Osteocyte (in vitro differentiated cells): ENCODE results near the gene PLEKHF1. TPM values are rescaled to one million over a fixed set of nuclear protein-coding genes. Genes with fewer than 3 reads are reported as not detected.
"Not testable (repeated sequence)": the region's sequence is repeated elsewhere in the genome, so short reads cannot be mapped to it uniquely, and the experiment has no call there.

ENCODE experiments used
- DNase-seq: peaks from one replicate; pipeline ENCODE4 v3.0.0; 2021; ENCODE audit warnings: mixed read lengths; ENCODE audit not compliant: unreplicated experiment; ENCODE audit errors: extremely low spot score
- H3K27ac Mint-ChIP-seq: one replicate; pipeline ENCODE4 v1.8.0; 2021; ENCODE audit warnings: mild to moderate bottlenecking, mixed read lengths; ENCODE audit not compliant: unreplicated experiment
- H3K27me3 Mint-ChIP-seq: one replicate; pipeline ENCODE4 v1.8.0; 2021; ENCODE audit warnings: mixed read lengths; ENCODE audit not compliant: unreplicated experiment
- H3K36me3 Mint-ChIP-seq: one replicate; pipeline ENCODE4 v1.8.0; 2021; ENCODE audit warnings: mixed read lengths; ENCODE audit not compliant: unreplicated experiment
- H3K4me1 Mint-ChIP-seq: one replicate; pipeline ENCODE4 v1.8.0; 2021; ENCODE audit warnings: mixed read lengths; ENCODE audit not compliant: unreplicated experiment
- H3K4me3 Mint-ChIP-seq: one replicate; pipeline ENCODE4 v1.8.0; 2021; ENCODE audit warnings: mild to moderate bottlenecking, moderate library complexity, mixed read lengths; ENCODE audit not compliant: unreplicated experiment
- H3K9me3 Mint-ChIP-seq: one replicate; pipeline ENCODE4 v1.8.0; 2021; ENCODE audit warnings: mixed read lengths; ENCODE audit not compliant: unreplicated experiment
- CTCF ChIP-seq: fragments of 200-600 bp; sonication (generic); IDR thresholded peaks from 2 replicates; pipeline ENCODE4 v1.5.0; 2021; ENCODE audit warnings: antibody characterized with exemption, mild to moderate bottlenecking, moderate library complexity
- total RNA-seq: library from RNA; stranded (reverse); gene quantifications from 2 replicates; pipeline ENCODE4 v1.2.1, GENCODE V29; 2021

PLEKHF1 gene
- total RNA-seq, 1 donor from 2014 or later: 27.3 TPM

DNA sequence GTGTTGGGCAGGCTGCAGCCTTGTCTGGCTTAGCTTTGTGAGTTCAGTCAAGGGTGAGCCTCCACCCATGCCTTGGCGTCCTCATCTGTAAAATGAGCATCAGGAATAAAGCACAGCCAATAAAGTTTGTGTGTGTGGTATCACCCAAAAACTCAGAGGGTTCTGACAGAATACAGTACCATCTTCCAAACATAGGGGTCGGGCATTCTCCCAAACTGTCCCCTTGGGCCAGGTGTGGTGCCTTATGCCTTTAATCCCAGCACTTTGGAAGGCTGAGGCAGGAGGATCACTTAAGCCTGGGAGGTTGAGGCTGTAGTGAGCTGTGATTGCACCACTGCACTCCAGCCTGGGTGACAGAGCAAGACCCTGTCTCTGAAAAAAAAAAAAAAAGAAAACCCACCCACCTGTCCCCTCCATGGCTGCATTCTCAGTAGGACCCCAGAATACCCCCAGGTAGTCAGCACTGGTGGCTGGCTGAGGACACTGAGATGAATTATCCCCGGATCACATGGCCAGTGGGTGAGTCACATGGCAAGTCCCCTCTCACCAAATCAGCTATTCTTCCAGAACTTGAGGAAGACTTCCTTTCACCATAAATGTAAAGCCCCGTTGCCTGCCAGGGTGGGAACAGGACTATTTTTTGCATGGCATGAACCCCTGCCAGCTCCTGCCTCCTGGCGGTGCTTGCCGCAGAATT is 40.6 kb upstream of the PLEKHF1 start:
- peaks cover 5% of the 10 kb centered on the region for H3K4me1 Mint-ChIP-seq
- H3K27ac Mint-ChIP-seq: no peak overlapping the region
- H3K9me3 Mint-ChIP-seq: no peaks in the 10 kb centered on the region
- no peaks in the 10 kb centered on the region for H3K36me3 Mint-ChIP-seq
- no peak for TF ChIP-seq CTCF
- no peak for DNase-seq
- H3K4me3 Mint-ChIP-seq: no peak overlapping the region
- peaks cover 8% of the 10 kb centered on the region for H3K27me3 Mint-ChIP-seq

GRCh38 chr19:29625186-29625651 is 40.0 kb upstream of the PLEKHF1 start:
- no peak for TF ChIP-seq CTCF
- no peak for DNase-seq
- Mint-ChIP-seq H3K9me3 (no peaks in the 10 kb centered on the region), H3K27me3 (peaks cover 8% of the 10 kb centered on the region), H3K36me3 (no peaks in the 10 kb centered on the region), H3K4me3 (no peak overlapping the region), H3K27ac (no peak overlapping the region), H3K4me1 (peaks cover 5% of the 10 kb centered on the region)

GRCh38 chr19:29626386-29626785 is 38.9 kb upstream of the PLEKHF1 start:
- Mint-ChIP-seq H3K27me3 (peaks cover 1% of the 10 kb centered on the region), H3K4me3 (no peak overlapping the region), H3K4me1 (peaks cover 7% of the 10 kb centered on the region), H3K36me3 (no peaks in the 10 kb centered on the region), H3K27ac (no peak overlapping the region), H3K9me3 (no peaks in the 10 kb centered on the region)
- TF ChIP-seq CTCF: no peak
- DNase-seq: no peak

DNA sequence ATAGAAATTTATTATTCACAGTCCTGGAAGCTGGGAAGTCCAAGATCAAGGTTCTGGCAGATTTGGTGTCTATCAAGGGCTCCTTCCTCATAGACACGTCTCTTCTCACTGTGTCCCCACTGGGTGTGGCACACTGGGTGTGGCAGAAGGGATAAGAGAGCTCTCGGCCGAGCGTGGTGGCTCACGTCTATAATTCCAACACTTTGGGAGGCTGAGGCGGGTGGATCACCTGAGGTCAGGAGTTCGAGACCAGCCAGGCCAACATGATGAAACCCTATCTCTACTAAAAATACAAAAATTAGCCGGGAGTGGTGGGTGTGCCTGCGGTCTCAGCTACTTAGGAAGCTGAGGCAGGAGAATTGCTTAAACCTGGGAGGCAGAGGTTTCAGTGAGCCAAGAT is 38.4 kb upstream of the PLEKHF1 start:
- not testable (repeated sequence) for H3K4me1 Mint-ChIP-seq, H3K27me3 Mint-ChIP-seq, H3K9me3 Mint-ChIP-seq, H3K36me3 Mint-ChIP-seq, H3K4me3 Mint-ChIP-seq, DNase-seq, H3K27ac Mint-ChIP-seq

DNA sequence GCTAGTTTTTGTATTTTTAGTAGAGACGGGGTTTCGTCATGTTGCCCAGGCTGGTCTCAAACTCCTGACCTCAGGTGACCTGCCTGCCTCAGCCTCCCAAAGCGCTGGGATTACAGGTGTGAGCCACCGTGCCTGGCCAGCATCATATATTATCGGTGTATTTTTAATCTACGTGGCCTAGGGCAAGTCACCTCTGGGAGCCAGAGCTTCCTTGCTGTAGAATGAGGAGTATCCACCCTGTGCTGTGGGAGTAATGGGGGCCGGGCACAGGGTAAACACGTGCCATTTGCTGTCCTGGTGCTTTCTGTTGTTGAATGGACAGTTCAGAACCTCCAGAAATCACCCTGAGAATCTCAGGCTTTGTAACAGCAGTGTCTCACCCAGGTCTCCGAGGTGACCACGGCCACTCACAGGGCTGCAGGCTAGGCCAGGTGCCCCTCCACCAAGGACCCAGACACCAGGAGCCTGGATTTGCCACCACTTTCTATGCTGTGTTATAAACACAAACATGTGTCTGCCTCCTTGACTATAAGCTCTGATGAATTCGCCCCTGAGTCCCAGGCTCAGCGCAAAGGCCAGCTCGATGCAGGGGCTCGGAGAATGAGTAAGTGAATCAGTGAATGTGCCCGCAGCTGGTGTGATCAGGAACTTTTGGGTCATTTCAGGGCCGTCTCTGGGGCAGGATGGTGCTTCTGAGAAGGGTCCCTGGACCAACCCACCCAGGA is 36.4 kb upstream of the PLEKHF1 start:
- Mint-ChIP-seq H3K27ac (no peak overlapping the region), H3K27me3 (no peaks in the 10 kb centered on the region), H3K4me3 (no peak overlapping the region), H3K36me3 (no peaks in the 10 kb centered on the region), H3K9me3 (no peaks in the 10 kb centered on the region), H3K4me1 (peaks cover 4% of the 10 kb centered on the region)
- DNase-seq: no peak
- TF ChIP-seq CTCF: no peak
